ENCODE measurements around the gene TNN. TPM values are rescaled to one million over a fixed set of nuclear protein-coding genes. Genes with fewer than 3 reads are reported as not detected.

The TNN gene
- polyA plus RNA-seq, 1 donor = 4.6 TPM

DNA sequence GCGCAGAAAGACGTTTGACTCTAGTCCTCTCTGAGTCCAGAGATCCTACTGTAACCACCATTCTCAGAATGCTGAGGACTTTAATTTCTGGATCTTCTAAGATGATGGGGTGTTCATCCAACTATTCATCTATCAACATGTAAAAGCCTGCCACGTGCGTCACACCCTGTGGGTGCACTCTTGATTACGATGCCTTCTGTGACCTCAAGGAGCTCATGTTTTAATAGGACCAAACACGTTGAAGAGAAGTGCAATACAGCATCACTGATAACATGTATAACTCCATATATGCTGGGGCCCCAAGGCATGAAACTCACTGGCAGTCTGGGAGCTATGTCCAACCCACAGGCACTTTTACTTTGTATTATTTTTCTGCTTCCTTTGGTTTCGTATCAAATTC lies 105.9 kb downstream of the TNN start:
- no peak for DNase-seq (ENCODE audit: low read depth)

GRCh38 chr1:175174309-175175102 lies 106.9 kb downstream of the TNN start:
- no peak for DNase-seq (ENCODE audit: low read depth)

DNA sequence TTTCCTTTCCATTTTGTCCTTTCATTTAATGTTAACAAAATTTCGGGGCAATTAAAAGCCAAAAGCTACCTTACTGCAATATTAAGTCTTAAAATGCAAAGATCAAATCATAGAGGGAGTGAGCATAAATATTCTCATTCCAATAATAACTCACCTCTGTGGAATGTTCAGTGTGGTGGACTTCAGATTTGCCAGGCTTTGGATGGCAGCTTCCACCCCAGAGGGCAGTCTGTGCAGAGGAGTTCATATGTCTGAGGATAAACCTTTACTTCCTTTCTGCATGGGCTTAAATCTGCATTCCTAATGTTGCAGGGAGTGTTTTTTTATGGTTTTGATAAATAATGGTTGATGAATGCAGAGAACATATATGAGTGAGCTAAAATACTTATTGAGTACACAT lies 108.6 kb downstream of the TNN start:
- no peak for DNase-seq (ENCODE audit: low read depth)

GRCh38 chr1:175178056-175178455 lies 110.4 kb downstream of the TNN start:
- no peak for DNase-seq (ENCODE audit: low read depth)

- DNase-seq (ENCODE audit: low read depth) = no peak
These were observed 110.8 kb downstream of the TNN start for GRCh38 chr1:175178456-175178855.

GRCh38 chr1:175179837-175180590 lies 112.4 kb downstream of the TNN start:
- no peak for DNase-seq (ENCODE audit: low read depth)

DNA sequence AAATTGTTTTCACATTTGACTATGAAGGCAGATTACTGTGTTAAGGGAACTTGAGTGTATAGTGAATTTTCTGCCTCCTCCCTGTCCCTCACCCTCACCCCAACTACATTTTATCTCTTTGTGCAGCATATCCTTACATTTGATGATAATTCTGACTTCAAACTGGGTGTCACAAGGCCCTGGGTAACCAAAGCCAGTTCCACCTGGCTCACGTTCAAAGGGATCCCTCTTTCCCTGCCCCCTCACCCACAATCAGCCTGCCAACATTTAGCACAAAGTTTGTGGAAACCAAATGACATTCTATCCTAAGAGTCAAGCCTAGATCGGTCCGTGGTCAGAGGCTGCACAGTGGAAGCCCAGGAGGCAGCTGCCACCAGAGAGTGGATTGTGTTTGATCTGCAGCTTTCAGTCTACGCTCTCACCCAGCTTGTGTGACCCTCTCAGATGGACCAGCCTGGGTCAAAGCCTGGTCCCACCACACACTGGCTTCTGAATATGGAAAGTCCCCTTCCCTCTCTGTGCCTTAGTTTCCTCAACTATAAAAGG lies 114.6 kb downstream of the TNN start:
- DNase-seq (ENCODE audit: low read depth) = no peak

GRCh38 chr1:175183586-175183985 lies 116.0 kb downstream of the TNN start:
- no peak for DNase-seq (ENCODE audit: low read depth)

- no peak for DNase-seq (ENCODE audit: low read depth)
These were observed 118.3 kb downstream of the TNN start for GRCh38 chr1:175185903-175186302.

- no peak for DNase-seq (ENCODE audit: low read depth)
These were observed 119.0 kb downstream of the TNN start for GRCh38 chr1:175186433-175187160.

GRCh38 chr1:175188936-175189335 lies 121.3 kb downstream of the TNN start:
- DNase-seq (ENCODE audit: low read depth) = no peak

GRCh38 chr1:175191659-175192058 lies 124.0 kb downstream of the TNN start:
- no peak for DNase-seq (ENCODE audit: low read depth)

GRCh38 chr1:175192111-175192629 lies 124.5 kb downstream of the TNN start:
- DNase-seq (ENCODE audit: low read depth) = no peak

DNA sequence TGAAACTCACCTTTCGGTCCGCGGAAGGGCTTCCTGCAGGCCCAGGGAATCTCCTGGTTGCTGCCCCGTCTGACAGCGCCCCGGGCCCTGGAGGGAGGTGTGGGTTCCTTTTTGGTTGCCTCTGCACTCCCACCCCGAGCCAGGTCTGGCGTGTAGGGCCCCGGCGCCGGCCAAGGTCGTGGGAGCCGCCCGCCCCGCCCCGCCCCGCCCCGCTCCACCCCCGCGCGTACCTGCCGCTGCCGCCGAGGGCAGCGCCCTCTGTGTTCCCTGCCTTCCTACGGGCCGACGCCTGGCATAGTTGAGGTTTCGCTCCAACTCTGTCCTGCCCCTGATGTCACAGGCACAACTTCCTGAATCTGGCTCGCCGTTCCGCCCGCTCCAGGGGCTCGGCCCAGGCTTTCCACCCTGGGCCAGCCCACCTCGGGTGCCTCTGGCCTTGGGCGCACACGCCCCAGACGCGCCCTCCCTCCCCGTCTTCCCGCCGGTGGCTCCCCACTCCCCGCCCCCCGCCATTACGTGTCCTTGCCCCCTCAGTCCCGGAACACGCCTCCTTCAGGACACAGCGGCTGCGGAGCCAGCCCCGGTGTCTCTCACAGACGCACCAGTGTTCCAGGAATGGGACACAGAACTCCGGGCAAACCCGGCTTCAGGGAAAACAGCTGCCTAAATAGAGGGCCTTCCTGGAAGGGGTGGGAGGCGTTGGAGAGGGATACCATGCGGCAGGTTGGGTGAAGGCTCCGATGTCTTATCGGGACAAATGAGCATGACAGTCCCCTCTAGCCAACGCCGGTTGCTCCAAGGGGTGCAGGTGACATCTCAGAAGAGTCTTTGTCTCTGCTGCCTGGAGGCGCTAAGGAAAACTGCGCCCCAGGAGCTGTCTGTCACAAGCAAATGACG lies 125.2 kb downstream of the TNN start, which contains the start of gene KIAA0040:
Gene KIAA0040 (minus strand): TSS at position 147 of the 897 bp plus-strand sequence. CDS start 31,763 bp downstream, outside the sequence.
- no peak for DNase-seq (ENCODE audit: low read depth)

GRCh38 chr1:175193527-175193910 lies 125.9 kb downstream of the TNN start:
- no peak for DNase-seq (ENCODE audit: low read depth)

- no peak for DNase-seq (ENCODE audit: low read depth)
These were observed 127.6 kb downstream of the TNN start for GRCh38 chr1:175195281-175195680.

DNA sequence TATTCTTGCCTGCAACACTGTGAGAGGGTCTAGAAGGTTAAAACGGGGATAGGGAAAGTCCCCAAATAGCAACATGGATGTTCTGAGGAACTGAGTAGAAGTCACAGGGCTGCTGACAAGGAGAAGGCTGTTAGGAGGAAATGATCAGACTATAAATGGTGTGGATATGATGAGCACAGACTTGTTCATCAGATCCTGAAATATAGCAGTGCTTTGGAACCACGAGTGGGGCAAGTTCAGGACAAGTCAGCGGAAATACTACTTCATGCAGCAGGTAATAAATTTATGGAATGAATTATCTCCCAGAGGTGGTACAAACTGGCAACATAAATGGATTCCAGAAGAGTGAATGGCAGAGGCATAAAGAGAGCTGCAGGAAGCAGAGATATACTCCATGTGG lies 128.2 kb downstream of the TNN start:
- no peak for DNase-seq (ENCODE audit: low read depth)

- DNase-seq (ENCODE audit: low read depth) = no peak
These were observed 129.9 kb downstream of the TNN start for GRCh38 chr1:175197531-175197930.

Measured in forelimb muscle (tissue), 1 donor.